Astrocyte (in vitro differentiated cells and primary cell): ENCODE measurements around the gene PLEKHA4. TPM values are rescaled to one million over a fixed set of nuclear protein-coding genes. Genes with fewer than 3 reads are reported as not detected.
A peak's percentile ranks its signal among the peaks of the same experiment; 100 is the strongest.

ENCODE experiments used
- DNase-seq: peaks from one replicate; pipeline ENCODE4 v3.0.0-alpha.2; 2010; ENCODE audit warnings: low read depth
- FAIRE-seq: peaks from 2 replicates; lab custom pipeline; 2011; peaks lifted over from hg19 to GRCh38; lab: Jason Lieb, UNC
- H2AFZ ChIP-seq: 2 replicates; pipeline ENCODE4 v1.6.0; 2012; ENCODE audit warnings: low read depth, low read length, inconsistent platforms
- H3K27ac ChIP-seq: 2 replicates; pipeline ENCODE4 v1.5.1; 2011; ENCODE audit warnings: low read depth, low read length, inconsistent platforms
- H3K27me3 ChIP-seq: 2 replicates; pipeline ENCODE4 v1.6.0; 2011; ENCODE audit warnings: low read length, inconsistent platforms; ENCODE audit not compliant: insufficient read depth
- H3K36me3 ChIP-seq: 2 replicates; pipeline ENCODE4 v1.5.1; 2011; ENCODE audit warnings: low read length, inconsistent platforms; ENCODE audit not compliant: insufficient read depth
- H3K4me1 ChIP-seq: 2 replicates; pipeline ENCODE4 v1.5.1; 2011; ENCODE audit warnings: low read length, inconsistent platforms; ENCODE audit not compliant: insufficient read depth
- H3K4me2 ChIP-seq: 2 replicates; pipeline ENCODE4 v1.6.0; 2012; ENCODE audit warnings: low read length, inconsistent platforms
- H3K4me3 ChIP-seq: 2 replicates; pipeline ENCODE4 v1.5.1; 2011; ENCODE audit warnings: low read depth, mild to moderate bottlenecking, low read length, inconsistent platforms; ENCODE audit not compliant: insufficient read depth
- H3K79me2 ChIP-seq: 2 replicates; pipeline ENCODE4 v1.6.0; 2012; ENCODE audit warnings: mild to moderate bottlenecking, low read length, inconsistent platforms; ENCODE audit not compliant: insufficient read depth
- H3K9ac ChIP-seq: 2 replicates; pipeline ENCODE4 v1.6.0; 2012; ENCODE audit warnings: mild to moderate bottlenecking, low read length, inconsistent platforms
- H3K9me3 ChIP-seq: 2 replicates; pipeline ENCODE4 v1.5.1; 2012; ENCODE audit warnings: low read depth, mild to moderate bottlenecking, low read length, inconsistent platforms; ENCODE audit not compliant: insufficient read depth
- H4K20me1 ChIP-seq: 2 replicates; pipeline ENCODE4 v1.6.0; 2012; ENCODE audit warnings: low read length, inconsistent platforms; ENCODE audit not compliant: insufficient read depth
- H3K27ac Mint-ChIP-seq: one replicate; pipeline ENCODE4 v1.8.0; 2021; ENCODE audit warnings: mild to moderate bottlenecking, mixed read lengths; ENCODE audit not compliant: unreplicated experiment
- H3K27me3 Mint-ChIP-seq: one replicate; pipeline ENCODE4 v1.8.0; 2021; ENCODE audit warnings: low read depth, mixed read lengths; ENCODE audit not compliant: unreplicated experiment
- H3K36me3 Mint-ChIP-seq: one replicate; pipeline ENCODE4 v1.8.0; 2021; ENCODE audit warnings: low read depth, mixed read lengths; ENCODE audit not compliant: unreplicated experiment
- H3K4me1 Mint-ChIP-seq: one replicate; pipeline ENCODE4 v1.8.0; 2021; ENCODE audit warnings: low read depth, mixed read lengths; ENCODE audit not compliant: unreplicated experiment
- H3K4me3 Mint-ChIP-seq: one replicate; pipeline ENCODE4 v1.8.0; 2021; ENCODE audit warnings: mild to moderate bottlenecking, moderate library complexity, mixed read lengths; ENCODE audit not compliant: unreplicated experiment
- H3K9me3 Mint-ChIP-seq: one replicate; pipeline ENCODE4 v1.8.0; 2021; ENCODE audit warnings: mild to moderate bottlenecking, mixed read lengths; ENCODE audit not compliant: unreplicated experiment
- EZH2 ChIP-seq: IDR thresholded peaks from 2 replicates; pipeline ENCODE4 v1.6.1; 2012; ENCODE audit warnings: mild to moderate bottlenecking, low read length, inconsistent platforms; ENCODE audit not compliant: insufficient read depth
- total RNA-seq: library from RNA; stranded (reverse); gene quantifications from 2 replicates; pipeline ENCODE4 v1.2.1, GENCODE V29; 2021
- TF ChIP-seq, protein P1 (sequence below): IDR thresholded peaks from 2 replicates; pipeline ENCODE4 v1.5.1; 2011; ENCODE audit warnings: low read depth, mild to moderate bottlenecking, inconsistent platforms, low read length, moderate library complexity; ENCODE audit not compliant: insufficient read depth

Gene PLEKHA4
- total RNA-seq, 1 donor from 2014 or later, result 27.5 TPM

DNA sequence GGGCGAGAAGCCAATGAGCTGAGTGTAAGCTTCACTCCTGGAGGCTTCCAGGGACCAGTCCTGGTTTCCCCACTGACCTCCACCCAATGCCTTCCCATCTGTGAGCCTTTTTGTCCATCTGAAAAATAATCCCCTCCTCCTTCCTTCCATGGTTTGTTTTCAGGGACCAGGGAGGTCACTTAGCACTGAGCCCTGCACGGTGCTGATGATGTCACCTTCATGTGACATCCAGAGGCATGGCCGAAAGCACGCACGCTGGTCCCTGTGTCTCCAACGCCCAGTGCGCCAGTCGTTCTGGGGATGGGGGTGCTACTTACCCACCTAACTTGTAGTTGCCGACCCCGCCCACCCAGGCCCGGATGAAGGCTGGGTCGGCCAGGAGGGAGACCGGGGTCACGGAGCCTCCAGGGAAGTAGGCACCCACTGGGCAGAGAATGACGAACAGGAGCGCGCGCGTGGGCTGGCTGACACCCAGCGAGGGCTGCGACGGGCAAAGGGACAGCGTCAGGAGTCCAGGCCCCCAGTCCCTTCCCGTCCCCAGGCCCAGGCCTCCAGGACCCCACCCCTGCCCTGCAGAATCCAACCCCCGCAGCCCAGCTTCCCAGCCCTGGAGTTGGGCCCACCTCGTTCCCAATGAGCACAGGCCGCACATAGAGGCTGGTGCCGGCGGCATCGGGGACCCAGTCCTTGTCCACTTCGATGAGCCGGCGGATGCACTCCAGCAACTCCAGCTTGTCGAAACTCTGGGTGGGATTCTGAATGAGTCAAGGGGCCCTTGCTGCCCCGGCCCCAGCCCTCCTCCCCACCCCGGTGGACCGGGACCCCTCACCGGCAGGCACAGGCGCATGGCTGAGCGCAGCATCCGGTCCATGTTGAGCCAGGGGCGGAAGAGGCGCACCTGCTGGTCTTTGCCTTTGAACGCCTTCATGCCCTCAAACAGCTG, 68.8 kb downstream of the PLEKHA4 start:
- peak overlapping the region; percentile 19 for H3K27ac ChIP-seq
- peak overlapping the region; percentile 54 for H2AFZ ChIP-seq
- no peak for DNase-seq
- no peaks in the 10 kb centered on the region for H3K9me3 Mint-ChIP-seq
- no peaks in the 10 kb centered on the region for H3K27me3 ChIP-seq
- H3K79me2 ChIP-seq, result no peaks in the 10 kb centered on the region
- TF ChIP-seq, protein P1, sequence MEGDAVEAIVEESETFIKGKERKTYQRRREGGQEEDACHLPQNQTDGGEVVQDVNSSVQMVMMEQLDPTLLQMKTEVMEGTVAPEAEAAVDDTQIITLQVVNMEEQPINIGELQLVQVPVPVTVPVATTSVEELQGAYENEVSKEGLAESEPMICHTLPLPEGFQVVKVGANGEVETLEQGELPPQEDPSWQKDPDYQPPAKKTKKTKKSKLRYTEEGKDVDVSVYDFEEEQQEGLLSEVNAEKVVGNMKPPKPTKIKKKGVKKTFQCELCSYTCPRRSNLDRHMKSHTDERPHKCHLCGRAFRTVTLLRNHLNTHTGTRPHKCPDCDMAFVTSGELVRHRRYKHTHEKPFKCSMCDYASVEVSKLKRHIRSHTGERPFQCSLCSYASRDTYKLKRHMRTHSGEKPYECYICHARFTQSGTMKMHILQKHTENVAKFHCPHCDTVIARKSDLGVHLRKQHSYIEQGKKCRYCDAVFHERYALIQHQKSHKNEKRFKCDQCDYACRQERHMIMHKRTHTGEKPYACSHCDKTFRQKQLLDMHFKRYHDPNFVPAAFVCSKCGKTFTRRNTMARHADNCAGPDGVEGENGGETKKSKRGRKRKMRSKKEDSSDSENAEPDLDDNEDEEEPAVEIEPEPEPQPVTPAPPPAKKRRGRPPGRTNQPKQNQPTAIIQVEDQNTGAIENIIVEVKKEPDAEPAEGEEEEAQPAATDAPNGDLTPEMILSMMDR, result no peak
- no peak for TF ChIP-seq EZH2
- H3K4me3 ChIP-seq, result no peak overlapping the region
- H3K36me3 ChIP-seq, result no peaks in the 10 kb centered on the region
- no peaks in the 10 kb centered on the region for H3K27me3 Mint-ChIP-seq
- peaks cover 10% of the 10 kb centered on the region for H3K4me1 ChIP-seq
- H3K9ac ChIP-seq, result peak overlapping the region; percentile 44
- H3K4me1 Mint-ChIP-seq, result no peaks in the 10 kb centered on the region
- no peaks in the 10 kb centered on the region for H4K20me1 ChIP-seq
- peak overlapping the region; percentile 61 for H3K4me2 ChIP-seq
- peaks cover 4% of the 10 kb centered on the region for H3K36me3 Mint-ChIP-seq
- H3K4me3 Mint-ChIP-seq, result no peak overlapping the region
- FAIRE-seq, result no peak
- no peak overlapping the region for H3K27ac Mint-ChIP-seq
- H3K9me3 ChIP-seq, result no peaks in the 10 kb centered on the region

DNA sequence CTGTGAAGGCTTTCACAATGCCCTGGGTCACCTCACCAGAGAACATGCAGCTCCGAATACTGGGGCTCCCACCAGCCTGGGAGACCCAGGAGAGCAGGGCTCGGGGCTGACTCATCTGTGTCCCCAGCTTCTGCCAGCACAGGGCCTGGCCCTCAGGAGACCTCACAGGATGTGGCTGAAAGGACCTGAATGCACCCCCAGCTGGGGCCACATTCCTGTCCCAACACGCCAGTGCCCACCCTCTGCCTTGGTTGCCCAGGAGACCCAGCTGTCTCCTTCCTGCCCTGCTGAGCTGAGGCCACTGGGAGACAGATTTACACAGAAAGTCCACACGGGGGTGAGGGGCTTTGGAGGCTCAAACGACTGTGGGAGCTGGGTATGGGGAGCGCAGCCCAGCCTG, 69.5 kb downstream of the PLEKHA4 start:
- Histone ChIP-seq H4K20me1 (no peaks in the 10 kb centered on the region), H3K9ac (peak overlapping the region; percentile 44), H3K27me3 (no peaks in the 10 kb centered on the region), H3K4me3 (no peak overlapping the region), H3K79me2 (no peaks in the 10 kb centered on the region), H3K4me1 (peaks cover 12% of the 10 kb centered on the region), H3K27ac (peak overlapping the region; percentile 19), H3K4me2 (peak overlapping the region; percentile 61), H3K36me3 (no peaks in the 10 kb centered on the region), H2AFZ (peak overlapping the region; percentile 54), H3K9me3 (no peaks in the 10 kb centered on the region)
- FAIRE-seq (no peak), DNase-seq (no peak)
- Mint-ChIP-seq H3K27ac (no peak overlapping the region), H3K4me3 (no peak overlapping the region), H3K36me3 (peaks cover 4% of the 10 kb centered on the region), H3K27me3 (no peaks in the 10 kb centered on the region), H3K9me3 (no peaks in the 10 kb centered on the region), H3K4me1 (no peaks in the 10 kb centered on the region)
- TF ChIP-seq EZH2, result no peak
- TF ChIP-seq, protein P1, result no peak

DNA sequence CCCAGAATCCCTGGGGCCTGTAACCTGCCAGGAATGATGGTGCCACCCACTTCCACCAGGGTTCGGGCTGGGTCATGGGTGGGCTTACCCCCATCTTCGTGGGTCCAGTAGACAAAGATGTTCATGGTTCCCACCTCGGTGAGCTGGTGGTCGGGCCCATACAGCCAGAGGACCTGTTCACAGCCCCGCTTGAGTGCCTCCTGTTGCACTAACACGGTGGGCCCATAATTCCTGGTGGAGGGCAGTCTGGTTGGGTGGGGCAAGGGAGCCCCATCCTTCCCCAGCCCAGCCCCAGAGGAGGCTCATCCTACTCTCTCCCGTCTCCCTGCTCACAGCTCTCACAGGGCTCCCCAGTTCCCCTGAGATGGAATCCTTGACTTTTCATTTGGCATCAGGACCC, 71.3 kb downstream of the PLEKHA4 start:
- TF ChIP-seq, protein P1, result no peak
- no peak for TF ChIP-seq EZH2
- Histone ChIP-seq H3K27me3 (no peaks in the 10 kb centered on the region), H3K4me3 (no peak overlapping the region), H3K9me3 (no peaks in the 10 kb centered on the region), H3K36me3 (no peaks in the 10 kb centered on the region), H3K4me1 (peaks cover 12% of the 10 kb centered on the region), H3K27ac (no peak overlapping the region), H4K20me1 (no peaks in the 10 kb centered on the region), H3K4me2 (no peak overlapping the region), H3K79me2 (no peaks in the 10 kb centered on the region), H3K9ac (no peak overlapping the region), H2AFZ (no peak overlapping the region)
- H3K27me3 Mint-ChIP-seq, result no peaks in the 10 kb centered on the region
- H3K36me3 Mint-ChIP-seq, result peaks cover 1% of the 10 kb centered on the region
- no peak overlapping the region for H3K27ac Mint-ChIP-seq
- H3K4me1 Mint-ChIP-seq, result no peaks in the 10 kb centered on the region
- H3K9me3 Mint-ChIP-seq, result no peaks in the 10 kb centered on the region
- DNase-seq, result no peak
- H3K4me3 Mint-ChIP-seq, result no peak overlapping the region
- no peak for FAIRE-seq
